Astrocyte (in vitro differentiated cells and primary cell): ENCODE results near the gene SOAT2. TPM values are rescaled to one million over a fixed set of nuclear protein-coding genes. Genes with fewer than 3 reads are reported as not detected.
A peak's percentile ranks its signal among the peaks of the same experiment; 100 is the strongest.

ENCODE experiments used
- DNase-seq: peaks from one replicate; pipeline ENCODE4 v3.0.0-alpha.2; 2010; ENCODE audit warnings: low read depth
- FAIRE-seq: peaks from 2 replicates; lab custom pipeline; 2011; peaks lifted over from hg19 to GRCh38; lab: Jason Lieb, UNC
- H2AFZ ChIP-seq: 2 replicates; pipeline ENCODE4 v1.6.0; 2012; ENCODE audit warnings: low read depth, low read length, inconsistent platforms
- H3K27ac ChIP-seq: 2 replicates; pipeline ENCODE4 v1.5.1; 2011; ENCODE audit warnings: low read depth, low read length, inconsistent platforms
- H3K27me3 ChIP-seq: 2 replicates; pipeline ENCODE4 v1.6.0; 2011; ENCODE audit warnings: low read length, inconsistent platforms; ENCODE audit not compliant: insufficient read depth
- H3K36me3 ChIP-seq: 2 replicates; pipeline ENCODE4 v1.5.1; 2011; ENCODE audit warnings: low read length, inconsistent platforms; ENCODE audit not compliant: insufficient read depth
- H3K4me1 ChIP-seq: 2 replicates; pipeline ENCODE4 v1.5.1; 2011; ENCODE audit warnings: low read length, inconsistent platforms; ENCODE audit not compliant: insufficient read depth
- H3K4me2 ChIP-seq: 2 replicates; pipeline ENCODE4 v1.6.0; 2012; ENCODE audit warnings: low read length, inconsistent platforms
- H3K4me3 ChIP-seq: 2 replicates; pipeline ENCODE4 v1.5.1; 2011; ENCODE audit warnings: low read depth, mild to moderate bottlenecking, low read length, inconsistent platforms; ENCODE audit not compliant: insufficient read depth
- H3K79me2 ChIP-seq: 2 replicates; pipeline ENCODE4 v1.6.0; 2012; ENCODE audit warnings: mild to moderate bottlenecking, low read length, inconsistent platforms; ENCODE audit not compliant: insufficient read depth
- H3K9ac ChIP-seq: 2 replicates; pipeline ENCODE4 v1.6.0; 2012; ENCODE audit warnings: mild to moderate bottlenecking, low read length, inconsistent platforms
- H3K9me3 ChIP-seq: 2 replicates; pipeline ENCODE4 v1.5.1; 2012; ENCODE audit warnings: low read depth, mild to moderate bottlenecking, low read length, inconsistent platforms; ENCODE audit not compliant: insufficient read depth
- H4K20me1 ChIP-seq: 2 replicates; pipeline ENCODE4 v1.6.0; 2012; ENCODE audit warnings: low read length, inconsistent platforms; ENCODE audit not compliant: insufficient read depth
- H3K27ac Mint-ChIP-seq: one replicate; pipeline ENCODE4 v1.8.0; 2021; ENCODE audit warnings: mild to moderate bottlenecking, mixed read lengths; ENCODE audit not compliant: unreplicated experiment
- H3K27me3 Mint-ChIP-seq: one replicate; pipeline ENCODE4 v1.8.0; 2021; ENCODE audit warnings: low read depth, mixed read lengths; ENCODE audit not compliant: unreplicated experiment
- H3K36me3 Mint-ChIP-seq: one replicate; pipeline ENCODE4 v1.8.0; 2021; ENCODE audit warnings: low read depth, mixed read lengths; ENCODE audit not compliant: unreplicated experiment
- H3K4me1 Mint-ChIP-seq: one replicate; pipeline ENCODE4 v1.8.0; 2021; ENCODE audit warnings: low read depth, mixed read lengths; ENCODE audit not compliant: unreplicated experiment
- H3K4me3 Mint-ChIP-seq: one replicate; pipeline ENCODE4 v1.8.0; 2021; ENCODE audit warnings: mild to moderate bottlenecking, moderate library complexity, mixed read lengths; ENCODE audit not compliant: unreplicated experiment
- H3K9me3 Mint-ChIP-seq: one replicate; pipeline ENCODE4 v1.8.0; 2021; ENCODE audit warnings: mild to moderate bottlenecking, mixed read lengths; ENCODE audit not compliant: unreplicated experiment
- CTCF ChIP-seq: IDR thresholded peaks from 2 replicates; pipeline ENCODE4 v1.5.1; 2011; ENCODE audit warnings: low read depth, mild to moderate bottlenecking, inconsistent platforms, low read length, moderate library complexity; ENCODE audit not compliant: insufficient read depth
- EZH2 ChIP-seq: IDR thresholded peaks from 2 replicates; pipeline ENCODE4 v1.6.1; 2012; ENCODE audit warnings: mild to moderate bottlenecking, low read length, inconsistent platforms; ENCODE audit not compliant: insufficient read depth
- total RNA-seq: library from RNA; stranded (reverse); gene quantifications from 2 replicates; pipeline ENCODE4 v1.2.1, GENCODE V29; 2021

Gene SOAT2
- total RNA-seq, 1 donor from 2014 or later: not detected

DNA sequence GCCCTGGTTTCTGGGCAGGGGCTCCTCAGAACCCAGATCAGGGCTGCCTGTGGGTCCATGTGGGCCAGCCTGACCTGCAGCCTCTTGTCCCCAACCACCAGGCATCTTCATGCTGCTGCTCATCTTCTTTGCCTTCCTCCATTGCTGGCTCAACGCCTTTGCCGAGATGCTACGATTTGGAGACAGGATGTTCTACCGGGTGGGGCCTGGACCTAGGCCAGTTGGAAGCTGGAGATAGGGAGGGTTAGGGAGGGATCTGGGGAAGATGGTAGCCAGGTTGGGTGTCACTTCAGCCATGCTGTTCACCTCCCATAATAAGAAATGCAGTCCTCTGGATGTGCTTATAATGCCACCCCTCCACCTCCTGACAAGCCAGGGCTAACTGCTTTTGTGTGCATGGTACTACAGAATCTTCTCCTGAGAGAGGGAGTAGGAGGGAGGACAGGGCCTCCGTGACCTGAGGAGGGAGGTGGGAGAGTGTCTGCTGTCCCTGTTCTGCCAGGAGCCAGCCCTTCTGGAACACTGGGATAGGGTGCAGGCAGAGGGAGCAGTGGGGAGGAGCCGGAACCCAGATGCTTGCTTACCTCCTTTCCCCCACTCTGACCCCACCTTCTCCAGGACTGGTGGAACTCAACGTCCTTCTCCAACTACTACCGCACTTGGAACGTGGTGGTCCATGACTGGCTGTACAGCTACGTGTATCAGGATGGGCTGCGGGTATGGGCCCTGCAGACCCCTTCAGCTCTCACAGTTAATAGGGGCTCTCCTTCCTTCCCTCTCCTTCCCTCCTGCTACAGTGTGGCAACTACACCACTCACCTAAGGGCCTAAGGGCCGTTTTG, 17.6 kb downstream of the SOAT2 start:
- H3K27ac ChIP-seq: no peak overlapping the region
- H3K9me3 Mint-ChIP-seq: peaks cover 6% of the 10 kb centered on the region
- peaks cover 13% of the 10 kb centered on the region for H3K4me1 ChIP-seq
- FAIRE-seq (no peak), DNase-seq (no peak)
- peaks cover 2% of the 10 kb centered on the region for H3K36me3 Mint-ChIP-seq
- no peak for TF ChIP-seq EZH2
- TF ChIP-seq CTCF: no peak
- no peak overlapping the region for H2AFZ ChIP-seq
- H3K79me2 ChIP-seq: no peaks in the 10 kb centered on the region
- peaks cover 18% of the 10 kb centered on the region for H3K27me3 Mint-ChIP-seq
- no peaks in the 10 kb centered on the region for H3K9me3 ChIP-seq
- no peak overlapping the region for H3K9ac ChIP-seq
- peaks cover 7% of the 10 kb centered on the region for H3K4me1 Mint-ChIP-seq
- H3K27me3 ChIP-seq: no peaks in the 10 kb centered on the region
- no peak overlapping the region for H3K4me3 Mint-ChIP-seq
- no peaks in the 10 kb centered on the region for H4K20me1 ChIP-seq
- H3K36me3 ChIP-seq: no peaks in the 10 kb centered on the region
- no peak overlapping the region for H3K4me3 ChIP-seq
- H3K4me2 ChIP-seq: no peak overlapping the region
- H3K27ac Mint-ChIP-seq: peak overlapping the region; percentile 37

- peaks cover 13% of the 10 kb centered on the region for H3K4me1 ChIP-seq
- no peaks in the 10 kb centered on the region for H3K27me3 ChIP-seq
- no peak overlapping the region for H3K4me3 Mint-ChIP-seq
- peak overlapping the region; percentile 18 for H3K4me2 ChIP-seq
- peaks cover 7% of the 10 kb centered on the region for H3K4me1 Mint-ChIP-seq
- H3K27ac ChIP-seq: no peak overlapping the region
- H3K4me3 ChIP-seq: no peak overlapping the region
- no peaks in the 10 kb centered on the region for H3K79me2 ChIP-seq
- no peak overlapping the region for H3K9ac ChIP-seq
- H3K9me3 Mint-ChIP-seq: peaks cover 6% of the 10 kb centered on the region
- FAIRE-seq: no peak
- no peaks in the 10 kb centered on the region for H3K9me3 ChIP-seq
- H3K36me3 Mint-ChIP-seq: peaks cover 2% of the 10 kb centered on the region
- H4K20me1 ChIP-seq: no peaks in the 10 kb centered on the region
- peak; percentile 19 for DNase-seq
- TF ChIP-seq CTCF (no peak), EZH2 (no peak)
- no peak overlapping the region for H3K27ac Mint-ChIP-seq
- peaks cover 18% of the 10 kb centered on the region for H3K27me3 Mint-ChIP-seq
- peak overlapping the region; percentile 2 for H2AFZ ChIP-seq
- H3K36me3 ChIP-seq: no peaks in the 10 kb centered on the region
These were observed 19.7 kb downstream of the SOAT2 start for GRCh38 chr12:53122961-53123468.
